HepG2 (cell line): ENCODE results near the gene CA11. TPM values are rescaled to one million over a fixed set of nuclear protein-coding genes. Genes with fewer than 3 reads are reported as not detected.
A peak's percentile ranks its signal among the peaks of the same experiment; 100 is the strongest.

Source experiments
- ATF7-NPFF ChIP-seq: sonication (generic); formaldehyde crosslinking; IDR thresholded peaks from 2 replicates; pipeline ENCODE4 v1.8.1; 2023; ENCODE audit warnings: mild to moderate bottlenecking, low read depth, missing genetic modification reagents, moderate library complexity
- BCL6 ChIP-seq: IDR thresholded peaks from 2 replicates; pipeline ENCODE4 v1.6.1; 2016; ENCODE audit warnings: missing genetic modification reagents, missing compliant biosample characterization
- HNF4A ChIP-seq: sonication (generic); formaldehyde crosslinking; IDR thresholded peaks from 2 replicates; pipeline ENCODE4 v1.4.0; 2020; ENCODE audit warnings: missing genetic modification reagents
- HNF4G ChIP-seq, 2 experiments: sonication (generic) in 1 of 2; formaldehyde crosslinking in 1 of 2; IDR thresholded peaks; 2 replicates each; pipeline versions ENCODE4 v1.4.0 to v1.6.1; 2011 to 2020; ENCODE audit warnings: borderline replicate concordance in 2 of 2, low read depth in 2 of 2, mild to moderate bottlenecking in 2 of 2, low read length in 1 of 2, missing genetic modification reagents in 1 of 2, moderate library complexity in 1 of 2
- KIAA2018 ChIP-seq: sonication (generic); formaldehyde crosslinking; IDR thresholded peaks from 2 replicates; pipeline ENCODE4 v1.5.0; 2020; ENCODE audit warnings: mild to moderate bottlenecking, missing genetic modification reagents, borderline replicate concordance
- KLF12 ChIP-seq: sonication (generic); formaldehyde crosslinking; IDR thresholded peaks from 2 replicates; pipeline ENCODE4 v1.4.0; 2020; ENCODE audit warnings: missing genetic modification reagents, borderline replicate concordance
- NCOR1 ChIP-seq: fragments of 200-600 bp; sonication (generic); IDR thresholded peaks from 2 replicates; pipeline ENCODE4 v1.7.0; 2017; ENCODE audit warnings: antibody characterized with exemption, low read length, borderline replicate concordance
- PITX1 ChIP-seq: sonication (generic); formaldehyde crosslinking; IDR thresholded peaks from 2 replicates; pipeline ENCODE4 v1.5.1; 2020; ENCODE audit warnings: mild to moderate bottlenecking, missing genetic modification reagents
- RBAK ChIP-seq: sonication (generic); formaldehyde crosslinking; IDR thresholded peaks from 2 replicates; pipeline ENCODE4 v1.5.1; 2020; ENCODE audit warnings: mild to moderate bottlenecking, missing genetic modification reagents
- TFDP2 ChIP-seq: sonication (generic); formaldehyde crosslinking; IDR thresholded peaks from 2 replicates; pipeline ENCODE4 v1.4.0; 2020; ENCODE audit warnings: missing genetic modification reagents
- YEATS4 ChIP-seq: sonication (generic); formaldehyde crosslinking; IDR thresholded peaks from 2 replicates; pipeline ENCODE4 v1.4.0; 2020; ENCODE audit warnings: missing genetic modification reagents, borderline replicate concordance
- ZFX ChIP-seq: sonication (generic); formaldehyde crosslinking; IDR thresholded peaks from 2 replicates; pipeline ENCODE4 v1.4.0; 2020; ENCODE audit warnings: mild to moderate bottlenecking, low read depth, missing genetic modification reagents, moderate library complexity
- ZNF256 ChIP-seq: sonication (generic); formaldehyde crosslinking; conservative IDR thresholded peaks from 2 replicates; pipeline ENCODE4 v1.4.0; 2020; ENCODE audit warnings: missing genetic modification reagents
- ZNF441 ChIP-seq: sonication (generic); formaldehyde crosslinking; IDR thresholded peaks from 2 replicates; pipeline ENCODE4 v1.7.0; 2021; ENCODE audit warnings: missing genetic modification reagents, borderline replicate concordance
- ZNF556 ChIP-seq: sonication (generic); formaldehyde crosslinking; IDR thresholded peaks from 2 replicates; pipeline ENCODE4 v1.4.0; 2020; ENCODE audit warnings: mild to moderate bottlenecking, missing genetic modification reagents, borderline replicate concordance
- ZNF841 ChIP-seq: sonication (generic); formaldehyde crosslinking; IDR thresholded peaks from 2 replicates; pipeline ENCODE4 v1.8.1; 2023; ENCODE audit warnings: missing genetic modification reagents, borderline replicate concordance
- ZSCAN25 ChIP-seq: sonication (generic); formaldehyde crosslinking; IDR thresholded peaks from 2 replicates; pipeline ENCODE4 v1.8.0; 2022; ENCODE audit warnings: mild to moderate bottlenecking, missing genetic modification reagents
- polyA plus RNA-seq, 8 experiments: library from polyadenylated mRNA; depleted of rRNA in 3 of 8; stranded (reverse) in 7 of 8; unstranded in 1 of 8; fragments of >200 nt; fragmentation: Illumina TruSeq in 4 of 8; extraction: Trizol in 4 of 8; gene quantifications; 2 replicates each; pipeline versions ENCODE4 v1.2.1 to v1.2.3, GENCODE V29; 2011 to 2016; ENCODE audit warnings: low read depth in 4 of 8, missing spikeins in 1 of 8, mixed read lengths in 1 of 8; ENCODE audit not compliant: insufficient read depth in 1 of 8
- total RNA-seq, 5 experiments: library from RNA; depleted of rRNA; stranded (reverse); fragments of >200 nt; fragmentation: Illumina TruSeq; extraction: Trizol; gene quantifications; 2 replicates each; pipeline ENCODE4 v1.2.3, GENCODE V29; 2016; ENCODE audit warnings: low read depth in 1 of 5

CA11 gene
- total and polyA plus RNA-seq, 2 of the 13 experiments (the other 11 are each of a cell fraction or from before 2014, with no cell fraction given): 0.41 to 0.58 TPM

- TF ChIP-seq ZNF841 (CRISPR knock-in tag) (no peak), BCL6 (peak; percentile 74), RBAK (CRISPR knock-in tag) (no peak; the same call in 1 of the 2 replicates), NCOR1 (peak; percentile 27; the same call in 1 of the 2 replicates), KLF12 (CRISPR knock-in tag) (peak; percentile 16; the same call in 1 of the 2 replicates), ZNF556 (CRISPR knock-in tag) (no peak; the same call in 1 of the 2 replicates), ATF7-NPFF (CRISPR knock-in tag) (peak; percentile 85), KIAA2018 (peak; percentile 82; the same call in 1 of the 2 replicates), PITX1 (CRISPR knock-in tag) (peak; percentile 92; the same call in 1 of the 2 replicates), YEATS4 (CRISPR knock-in tag) (peak; percentile 96), ZNF441 (CRISPR knock-in tag) (peak; percentile 55; the same call in 1 of the 2 replicates), TFDP2 (CRISPR knock-in tag) (peak; percentile 81), ZNF256 (CRISPR knock-in tag) (no peak), ZSCAN25 (CRISPR knock-in tag) (no peak; the same call in none of the 2 replicates), HNF4G (IDR thresholded peaks at IDR 0.05; ENCODE audit: borderline replicate concordance, low read depth, low read length) (peak; percentile 29; the same call in 1 of the 2 replicates), HNF4G (CRISPR knock-in tag; IDR thresholded peaks at IDR 0.05; ENCODE audit: borderline replicate concordance, low read depth) (no peak), ZFX (CRISPR knock-in tag) (peak; percentile 83), HNF4A (CRISPR knock-in tag) (peak; percentile 43; the same call in 1 of the 2 replicates)
Observed at GRCh38 chr19:48618916-48619691, 26.9 kb downstream of the CA11 start, which contains the start of the genes RPL18 and SPHK2 (continued).
